HepG2 (cell line): ENCODE results near the gene CNN3. TPM values are rescaled to one million over a fixed set of nuclear protein-coding genes. Genes with fewer than 3 reads are reported as not detected.

Experiments used
- ATAC-seq: fragments of 200-7000 bp; cut with Tn5 transposase; 3 replicates; pipeline ENCODE4 v1.9.1; 2020; ENCODE audit warnings: mild to moderate bottlenecking, moderate library complexity
- BruUV-seq: library from RNA; stranded (reverse); fragments of 400-500 nt; replicated peaks from 2 replicates; lab custom pipeline; 2021; lab: Mats Ljungman, UMichigan
- CTCF ChIA-PET: fragments of 300-600 bp; formaldehyde crosslinking; extraction: SDS; loops from one replicate; lab custom pipeline; 2021; ENCODE audit warnings: low total read pairs, inconsistent platforms, low intra/inter-chr PET ratio; lab: Yijun Ruan, JAX
- POLR2A ChIA-PET: fragments of 350-600 bp; sonication (Branson Sonifier 250); formaldehyde crosslinking; loops from one replicate; lab custom pipeline; 2020; ENCODE audit warnings: antibody characterized with exemption, inconsistent platforms; lab: Yijun Ruan, JAX
- DNase-seq: peaks from one replicate; pipeline ENCODE4 v3.0.0-alpha.2; 2015; ENCODE audit warnings: low spot score
- FAIRE-seq: peaks from 3 replicates; lab custom pipeline; 2011; peaks lifted over from hg19 to GRCh38; lab: Jason Lieb, UNC
- H2AFZ ChIP-seq: one replicate; pipeline ENCODE4 v1.6.1; 2011; ENCODE audit warnings: low read length, inconsistent platforms
- H3K27ac ChIP-seq: fragments of 300-600 bp; 3 replicates; pipeline ENCODE4 v1.8.0; 2011; ENCODE audit warnings: mixed run types, mild to moderate bottlenecking, mixed read lengths, low read length, inconsistent platforms; ENCODE audit not compliant: insufficient read depth; ENCODE audit errors: extremely low read length
- H3K27me3 ChIP-seq, 2 experiments: fragments of 200-600 bp in 1 of 2; 2 replicates in 1 of 2; 3 replicates in 1 of 2; pipeline versions ENCODE4 v1.6.0 to v1.8.0; 2011; ENCODE audit warnings: low read length in 2 of 2, mild to moderate bottlenecking in 2 of 2, moderate library complexity in 2 of 2, inconsistent platforms in 1 of 2; ENCODE audit not compliant: insufficient read depth in 2 of 2, control insufficient read depth in 1 of 2
- H3K36me3 ChIP-seq, 2 experiments: fragments of 200-600 bp in 1 of 2; replicated peaks in 1 of 2; 2 replicates in 1 of 2; 3 replicates in 1 of 2; pipeline versions ENCODE4 v1.5.1 to v1.8.0; 2011; ENCODE audit warnings: low read length in 2 of 2, inconsistent platforms in 1 of 2; ENCODE audit not compliant: insufficient read depth in 2 of 2, control insufficient read depth in 1 of 2
- H3K4me1 ChIP-seq: 2 replicates; pipeline ENCODE4 v1.5.1; 2012; ENCODE audit warnings: low read length, inconsistent platforms; ENCODE audit not compliant: insufficient read depth
- H3K4me2 ChIP-seq: 2 replicates; pipeline ENCODE4 v1.6.0; 2011; ENCODE audit warnings: low read depth, low read length, inconsistent platforms
- H3K4me3 ChIP-seq, 3 experiments: fragments of 200-600 bp in 1 of 3; sonication (generic), shearing (Covaris generic) in 1 of 3; replicated peaks in 1 of 3; 2 replicates each; pipeline ENCODE4 v1.5.1; 2011 to 2016; ENCODE audit warnings: low read length in 3 of 3, inconsistent platforms in 2 of 3, low read depth in 2 of 3, mild to moderate bottlenecking in 2 of 3, control low read depth in 1 of 3, mixed read lengths in 1 of 3; ENCODE audit not compliant: insufficient read depth in 1 of 3
- H3K79me2 ChIP-seq: one replicate; pipeline ENCODE4 v1.6.1; 2011; ENCODE audit warnings: low read length, inconsistent platforms; ENCODE audit not compliant: insufficient read depth
- H3K9ac ChIP-seq: 2 replicates; pipeline ENCODE4 v1.6.0; 2011; ENCODE audit warnings: mild to moderate bottlenecking, low read depth, low read length, inconsistent platforms; ENCODE audit not compliant: insufficient read depth
- H3K9me3 ChIP-seq: 2 replicates; pipeline ENCODE4 v1.5.1; 2012; ENCODE audit warnings: mild to moderate bottlenecking, low read length
- H4K20me1 ChIP-seq: 2 replicates; pipeline ENCODE4 v1.6.0; 2011; ENCODE audit warnings: inconsistent platforms, mild to moderate bottlenecking, low read length, moderate library complexity; ENCODE audit not compliant: insufficient read depth
- HDAC1 ChIP-seq: sonication (generic); formaldehyde crosslinking; IDR thresholded peaks from 2 replicates; pipeline ENCODE4 v1.5.1; 2020; ENCODE audit warnings: mild to moderate bottlenecking, missing genetic modification reagents
- POLR2AphosphoS5 ChIP-seq: IDR thresholded peaks from 2 replicates; pipeline ENCODE4 v1.6.1; 2012; ENCODE audit warnings: low read depth, low read length
- ZNF557 ChIP-seq: sonication (generic); formaldehyde crosslinking; IDR thresholded peaks from 2 replicates; pipeline ENCODE4 v1.4.0; 2020; ENCODE audit warnings: missing genetic modification reagents
- ZNF569 ChIP-seq: sonication (generic); formaldehyde crosslinking; IDR thresholded peaks from 2 replicates; pipeline ENCODE4 v1.5.0; 2020; ENCODE audit warnings: mild to moderate bottlenecking, missing genetic modification reagents, moderate library complexity, borderline replicate concordance
- WGBS: methylation state at CpG from one replicate; pipeline ENCODE4 v1.1.6; 2017; ENCODE audit warnings: low lambda C conversion rate; 5-methylcytosine and 5-hydroxymethylcytosine counted together
- in situ Hi-C: cut with HindIII; loops from 2 replicates; pipeline ENCODE4 v1.10.0; 2017; ENCODE audit warnings: low pct_unique_long_range_greater_than_20kb; ENCODE audit not compliant: extremely low pct_ligation_motif_present
- intact Hi-C: fragments of 100-400 bp; cut with micrococcal nuclease; formaldehyde crosslinking; loops from one replicate; pipeline ENCODE4 v1.10.0; 2022; ENCODE audit not compliant: unreplicated experiment
- polyA plus RNA-seq, 8 experiments: library from polyadenylated mRNA; depleted of rRNA in 3 of 8; stranded (reverse) in 7 of 8; unstranded in 1 of 8; fragments of >200 nt; fragmentation: Illumina TruSeq in 4 of 8; extraction: Trizol in 4 of 8; gene quantifications; 2 replicates each; pipeline versions ENCODE4 v1.2.1 to v1.2.3, GENCODE V29; 2011 to 2016; ENCODE audit warnings: low read depth in 4 of 8, missing spikeins in 1 of 8, mixed read lengths in 1 of 8; ENCODE audit not compliant: insufficient read depth in 1 of 8
- total RNA-seq, 5 experiments: library from RNA; depleted of rRNA; stranded (reverse); fragments of >200 nt; fragmentation: Illumina TruSeq; extraction: Trizol; gene quantifications; 2 replicates each; pipeline ENCODE4 v1.2.3, GENCODE V29; 2016; ENCODE audit warnings: low read depth in 1 of 5
- TF ChIP-seq, protein P1 (sequence below): sonication (generic); formaldehyde crosslinking; IDR thresholded peaks from 2 replicates; pipeline ENCODE4 v1.4.0; 2020; ENCODE audit warnings: mild to moderate bottlenecking, missing genetic modification reagents
- TF ChIP-seq, protein P2 (sequence below): sonication (generic); formaldehyde crosslinking; IDR thresholded peaks from 2 replicates; pipeline ENCODE4 v1.4.0; 2020; ENCODE audit warnings: missing genetic modification reagents, borderline replicate concordance

The CNN3 gene
- total and polyA plus RNA-seq, 2 of the 13 experiments (the other 11 are each of a cell fraction or from before 2014, with no cell fraction given) = 113 to 223 TPM

DNA sequence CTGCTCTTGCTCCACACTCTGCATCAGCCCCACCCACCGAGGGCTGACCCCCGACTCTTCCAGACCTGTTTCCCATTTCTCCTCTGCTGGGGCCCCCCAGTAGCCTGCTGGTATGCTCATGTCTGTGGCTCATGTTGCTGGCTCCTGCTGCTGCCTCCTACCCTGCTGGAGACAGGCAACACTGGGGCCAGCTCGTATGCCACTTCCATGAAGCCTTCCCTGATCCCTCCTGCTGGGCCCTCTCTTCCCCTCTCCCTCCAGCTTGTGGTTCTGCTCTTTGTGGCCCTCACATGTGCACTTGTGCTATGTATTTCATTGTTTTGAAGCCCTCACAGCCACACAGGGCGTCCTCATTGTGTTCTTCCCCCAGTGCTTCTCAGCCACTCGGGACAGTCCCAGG is 40.5 kb downstream of the CNN3 start:
- H3K36me3 ChIP-seq = no peaks in the 10 kb centered on the region
- no peak overlapping the region for H3K9ac ChIP-seq
- ATAC-seq (no peak), FAIRE-seq (no peak), DNase-seq (no peak)
- no peaks in the 10 kb centered on the region for H3K9me3 ChIP-seq
- H3K27ac ChIP-seq = no peak overlapping the region
- H3K4me3 ChIP-seq = no peak overlapping the region
- no TSS peak for BruUV-seq
- in situ Hi-C loops = no loop called here
- intact Hi-C loops = no loop called here
- H2AFZ ChIP-seq = no peak overlapping the region
- no peaks in the 10 kb centered on the region for H3K27me3 ChIP-seq
- no peaks in the 10 kb centered on the region for H4K20me1 ChIP-seq
- WGBS = 90% methylated on average over 5 of the region's 5 CpGs
- no peak for TF ChIP-seq ZNF557
- TF ChIP-seq ZNF569 = no peak
- no peaks in the 10 kb centered on the region for H3K79me2 ChIP-seq
- CTCF ChIA-PET = no interaction called here
- POLR2A ChIA-PET = no interaction called here
- H3K4me2 ChIP-seq = no peak overlapping the region
- peaks cover 33% of the 10 kb centered on the region for H3K4me1 ChIP-seq

DNA sequence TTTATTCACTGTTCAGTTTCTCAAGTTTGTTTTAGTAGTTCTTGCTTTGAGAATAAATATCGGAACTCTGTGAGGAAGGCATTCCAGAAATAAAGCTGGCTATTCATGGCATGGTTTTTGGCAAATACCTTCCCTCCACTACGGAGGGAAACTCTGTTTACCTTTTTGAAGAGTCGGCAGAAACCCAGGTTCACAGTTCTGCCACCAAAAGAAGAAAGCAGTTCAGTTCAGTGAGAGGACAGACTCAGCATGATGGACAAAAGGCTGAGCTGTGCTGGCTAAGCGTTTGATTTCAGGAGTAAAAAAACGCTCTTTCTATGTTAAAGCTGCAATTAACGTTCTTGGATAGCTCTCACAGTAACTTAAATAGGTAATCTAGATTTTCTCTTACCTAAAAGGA is 42.4 kb downstream of the CNN3 start:
- Histone ChIP-seq H3K27ac (peak overlapping the region; percentile 52), H3K4me3 (peak overlapping the region in 2 of 3 experiments; percentile 9 to 24; a peak in 2 of 6 replicates), H3K79me2 (no peaks in the 10 kb centered on the region), H3K9ac (peak overlapping the region; percentile 30; the same call in 1 of the 2 replicates), H3K36me3 (no peaks in the 10 kb centered on the region), H3K4me1 (peaks cover 33% of the 10 kb centered on the region), H3K9me3 (no peaks in the 10 kb centered on the region), H3K4me2 (peak overlapping the region; percentile 78), H3K27me3 (no peaks in the 10 kb centered on the region), H4K20me1 (no peaks in the 10 kb centered on the region), H2AFZ (no peak overlapping the region)
- 33% methylated on average over 6 of the region's 6 CpGs for WGBS
- DNase-seq = peak; percentile 11
- CTCF ChIA-PET = no interaction called here
- intact Hi-C loops (no loop called here), in situ Hi-C loops (no loop called here)
- FAIRE-seq = no peak
- ATAC-seq = peak; percentile 12; the same call in 2 of the 3 replicates
- POLR2A ChIA-PET = interaction anchor here (1.1 to 1.6 kb wide), 2 partner anchors 8 to 349 kb away, joined by 3 to 4 read pairs; partner anchors contain the start of gene RWDD3
- no TSS peak for BruUV-seq
- TF ChIP-seq POLR2AphosphoS5 = no peak
- TF ChIP-seq, protein P1, sequence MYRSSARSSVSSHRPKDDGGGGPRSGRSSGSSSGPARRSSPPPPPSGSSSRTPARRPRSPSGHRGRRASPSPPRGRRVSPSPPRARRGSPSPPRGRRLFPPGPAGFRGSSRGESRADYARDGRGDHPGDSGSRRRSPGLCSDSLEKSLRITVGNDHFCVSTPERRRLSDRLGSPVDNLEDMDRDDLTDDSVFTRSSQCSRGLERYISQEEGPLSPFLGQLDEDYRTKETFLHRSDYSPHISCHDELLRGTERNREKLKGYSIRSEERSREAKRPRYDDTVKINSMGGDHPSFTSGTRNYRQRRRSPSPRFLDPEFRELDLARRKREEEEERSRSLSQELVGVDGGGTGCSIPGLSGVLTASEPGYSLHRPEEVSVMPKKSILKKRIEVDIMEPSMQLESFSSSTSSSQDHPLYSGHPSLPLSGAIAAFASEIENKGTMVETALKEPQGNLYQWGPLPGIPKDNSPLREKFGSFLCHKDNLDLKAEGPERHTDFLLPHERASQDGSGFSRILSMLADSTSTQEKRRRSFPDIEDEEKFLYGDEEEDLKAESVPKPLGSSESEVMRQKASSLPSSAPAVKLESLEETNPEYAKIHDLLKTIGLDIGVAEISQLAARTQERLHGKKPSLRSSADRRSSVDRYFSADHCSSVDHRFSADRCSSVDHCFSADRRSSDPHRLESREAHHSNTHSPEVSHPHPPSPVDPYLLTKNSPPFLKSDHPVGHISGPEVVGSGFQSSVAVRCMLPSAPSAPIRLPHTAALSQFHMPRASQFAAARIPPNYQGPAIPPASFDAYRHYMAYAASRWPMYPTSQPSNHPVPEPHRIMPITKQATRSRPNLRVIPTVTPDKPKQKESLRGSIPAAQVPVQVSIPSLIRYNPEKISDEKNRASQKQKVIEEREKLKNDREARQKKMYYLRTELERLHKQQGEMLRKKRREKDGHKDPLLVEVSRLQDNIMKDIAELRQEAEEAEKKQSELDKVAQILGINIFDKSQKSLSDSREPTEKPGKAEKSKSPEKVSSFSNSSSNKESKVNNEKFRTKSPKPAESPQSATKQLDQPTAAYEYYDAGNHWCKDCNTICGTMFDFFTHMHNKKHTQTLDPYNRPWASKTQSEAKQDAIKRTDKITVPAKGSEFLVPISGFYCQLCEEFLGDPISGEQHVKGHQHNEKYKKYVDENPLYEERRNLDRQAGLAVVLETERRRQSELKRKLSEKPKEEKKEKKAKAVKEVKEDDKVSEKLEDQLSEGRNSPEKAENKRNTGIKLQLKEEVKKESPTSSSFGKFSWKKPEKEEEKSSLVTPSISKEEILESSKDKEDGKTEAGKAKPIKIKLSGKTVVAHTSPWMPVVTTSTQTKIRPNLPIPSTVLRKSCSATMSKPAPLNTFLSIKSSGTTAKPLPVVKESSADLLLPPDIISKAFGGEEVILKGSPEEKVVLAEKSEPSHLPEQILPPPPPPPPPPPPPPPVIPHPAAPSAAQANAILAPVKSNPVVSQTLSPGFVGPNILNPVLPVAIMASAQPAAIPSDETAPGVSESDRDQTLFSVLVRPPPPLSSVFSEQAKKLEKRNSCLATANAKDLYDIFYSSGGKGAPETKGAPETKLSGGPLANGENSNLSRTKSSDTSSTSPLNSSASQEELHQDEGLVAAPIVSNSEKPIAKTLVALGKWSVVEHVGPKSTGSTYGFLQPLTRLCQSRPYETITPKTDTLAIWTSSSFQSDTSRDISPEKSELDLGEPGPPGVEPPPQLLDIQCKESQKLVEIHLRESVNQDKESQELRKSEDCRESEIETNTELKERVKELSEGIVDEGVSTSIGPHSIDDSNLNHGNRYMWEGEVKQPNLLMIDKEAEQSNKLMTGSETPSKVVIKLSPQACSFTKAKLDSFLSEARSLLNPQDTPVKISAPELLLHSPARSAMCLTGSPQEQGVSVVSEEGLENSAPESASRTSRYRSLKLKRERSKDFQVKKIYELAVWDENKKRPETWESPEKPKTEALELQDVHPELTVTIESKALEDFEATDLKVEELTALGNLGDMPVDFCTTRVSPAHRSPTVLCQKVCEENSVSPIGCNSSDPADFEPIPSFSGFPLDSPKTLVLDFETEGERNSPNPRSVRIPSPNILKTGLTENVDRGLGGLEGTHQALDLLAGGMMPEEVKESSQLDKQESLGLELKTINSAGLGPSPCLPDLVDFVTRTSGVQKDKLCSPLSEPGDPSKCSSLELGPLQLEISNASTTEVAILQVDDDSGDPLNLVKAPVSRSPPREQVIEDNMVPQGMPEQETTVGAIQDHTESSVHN (CRISPR knock-in tag) = no peak
- TF ChIP-seq, protein P2, sequence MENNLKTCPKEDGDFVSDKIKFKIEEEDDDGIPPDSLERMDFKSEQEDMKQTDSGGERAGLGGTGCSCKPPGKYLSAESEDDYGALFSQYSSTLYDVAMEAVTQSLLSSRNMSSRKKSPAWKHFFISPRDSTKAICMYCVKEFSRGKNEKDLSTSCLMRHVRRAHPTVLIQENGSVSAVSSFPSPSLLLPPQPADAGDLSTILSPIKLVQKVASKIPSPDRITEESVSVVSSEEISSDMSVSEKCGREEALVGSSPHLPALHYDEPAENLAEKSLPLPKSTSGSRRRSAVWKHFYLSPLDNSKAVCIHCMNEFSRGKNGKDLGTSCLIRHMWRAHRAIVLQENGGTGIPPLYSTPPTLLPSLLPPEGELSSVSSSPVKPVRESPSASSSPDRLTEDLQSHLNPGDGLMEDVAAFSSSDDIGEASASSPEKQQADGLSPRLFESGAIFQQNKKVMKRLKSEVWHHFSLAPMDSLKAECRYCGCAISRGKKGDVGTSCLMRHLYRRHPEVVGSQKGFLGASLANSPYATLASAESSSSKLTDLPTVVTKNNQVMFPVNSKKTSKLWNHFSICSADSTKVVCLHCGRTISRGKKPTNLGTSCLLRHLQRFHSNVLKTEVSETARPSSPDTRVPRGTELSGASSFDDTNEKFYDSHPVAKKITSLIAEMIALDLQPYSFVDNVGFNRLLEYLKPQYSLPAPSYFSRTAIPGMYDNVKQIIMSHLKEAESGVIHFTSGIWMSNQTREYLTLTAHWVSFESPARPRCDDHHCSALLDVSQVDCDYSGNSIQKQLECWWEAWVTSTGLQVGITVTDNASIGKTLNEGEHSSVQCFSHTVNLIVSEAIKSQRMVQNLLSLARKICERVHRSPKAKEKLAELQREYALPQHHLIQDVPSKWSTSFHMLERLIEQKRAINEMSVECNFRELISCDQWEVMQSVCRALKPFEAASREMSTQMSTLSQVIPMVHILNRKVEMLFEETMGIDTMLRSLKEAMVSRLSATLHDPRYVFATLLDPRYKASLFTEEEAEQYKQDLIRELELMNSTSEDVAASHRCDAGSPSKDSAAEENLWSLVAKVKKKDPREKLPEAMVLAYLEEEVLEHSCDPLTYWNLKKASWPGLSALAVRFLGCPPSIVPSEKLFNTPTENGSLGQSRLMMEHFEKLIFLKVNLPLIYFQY (CRISPR knock-in tag) = 0 out of 2 replicates have a peak, but pooled peaks have one; percentile 7
- TF ChIP-seq HDAC1 (CRISPR knock-in tag) = 0 out of 2 replicates have a peak, but pooled peaks have one; percentile 11
